ENCODE results near the gene MESD.

GRCh38 chr15:80950291-80951078 lies 39.1 kb downstream of the MESD start:
- TF ChIP-seq, protein P1, sequence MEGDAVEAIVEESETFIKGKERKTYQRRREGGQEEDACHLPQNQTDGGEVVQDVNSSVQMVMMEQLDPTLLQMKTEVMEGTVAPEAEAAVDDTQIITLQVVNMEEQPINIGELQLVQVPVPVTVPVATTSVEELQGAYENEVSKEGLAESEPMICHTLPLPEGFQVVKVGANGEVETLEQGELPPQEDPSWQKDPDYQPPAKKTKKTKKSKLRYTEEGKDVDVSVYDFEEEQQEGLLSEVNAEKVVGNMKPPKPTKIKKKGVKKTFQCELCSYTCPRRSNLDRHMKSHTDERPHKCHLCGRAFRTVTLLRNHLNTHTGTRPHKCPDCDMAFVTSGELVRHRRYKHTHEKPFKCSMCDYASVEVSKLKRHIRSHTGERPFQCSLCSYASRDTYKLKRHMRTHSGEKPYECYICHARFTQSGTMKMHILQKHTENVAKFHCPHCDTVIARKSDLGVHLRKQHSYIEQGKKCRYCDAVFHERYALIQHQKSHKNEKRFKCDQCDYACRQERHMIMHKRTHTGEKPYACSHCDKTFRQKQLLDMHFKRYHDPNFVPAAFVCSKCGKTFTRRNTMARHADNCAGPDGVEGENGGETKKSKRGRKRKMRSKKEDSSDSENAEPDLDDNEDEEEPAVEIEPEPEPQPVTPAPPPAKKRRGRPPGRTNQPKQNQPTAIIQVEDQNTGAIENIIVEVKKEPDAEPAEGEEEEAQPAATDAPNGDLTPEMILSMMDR (conservative IDR thresholded peaks at IDR 0.05 in 1 of 2, IDR thresholded peaks at IDR 0.05 in 1 of 2; ENCODE audit: extremely low read depth in 1 of 2, insufficient read depth in 1 of 2, low read depth in 1 of 2, low read length in 2 of 2), result no peak
- no peak for TF ChIP-seq EZH2 (IDR thresholded peaks at IDR 0.05; ENCODE audit: borderline replicate concordance, low read length)
